A549 treated with Mapracorat at 1 μM for 4 hours (cell line): ENCODE data around the gene BARHL1. TPM values are rescaled to one million over a fixed set of nuclear protein-coding genes. Genes with fewer than 3 reads are reported as not detected.

Source experiments
- total RNA-seq: library from RNA; stranded (reverse); fragments of 200-300 nt; extraction: Qiagen RNA extraction; gene quantifications from 5 replicates; pipeline ENCODE4 v1.2.3, GENCODE V29; 2022

BARHL1 gene
- total RNA-seq = 0.07 TPM in 1 of 5 replicates, not detected in the others

GRCh38 chr9:132582276-132582785 is at the start of gene BARHL1:
Gene BARHL1 (plus strand): TSS chr9:132582606. CDS start chr9:132582798, 192 bp downstream.

Other genes with a start within 250 kb of the BARHL1 start
- gene SETX, start 227.6 kb upstream of the BARHL1 start, total RNA-seq = 18.5 to 20.6 TPM (median 19.9 TPM) in 5 replicates
- 14.3 to 17.0 TPM (median 15.0 TPM) in 5 replicates for gene TTF1, start 175.8 kb upstream of the BARHL1 start, total RNA-seq
- 0.08 to 0.19 TPM (median 0.17 TPM) in 4 of 5 replicates, not detected in the other for gene CFAP77, start 172.4 kb upstream of the BARHL1 start, total RNA-seq
- gene DDX31, start 87.4 kb downstream of the BARHL1 start, total RNA-seq = 23.5 to 26.4 TPM (median 24.3 TPM) in 5 replicates
- gene GTF3C4, start 87.9 kb downstream of the BARHL1 start, total RNA-seq = 16.1 to 19.2 TPM (median 17.9 TPM) in 5 replicates